GM21737 (cell line): ENCODE results near the gene AGBL5.

Source experiments
- ATAC-seq: cut with Tn5 transposase; IDR thresholded peaks from one replicate; pipeline ENCODE4 v1.9.1; 2021; ENCODE audit warnings: mild to moderate bottlenecking, moderate library complexity; ENCODE audit not compliant: unreplicated experiment

The AGBL5 gene

DNA sequence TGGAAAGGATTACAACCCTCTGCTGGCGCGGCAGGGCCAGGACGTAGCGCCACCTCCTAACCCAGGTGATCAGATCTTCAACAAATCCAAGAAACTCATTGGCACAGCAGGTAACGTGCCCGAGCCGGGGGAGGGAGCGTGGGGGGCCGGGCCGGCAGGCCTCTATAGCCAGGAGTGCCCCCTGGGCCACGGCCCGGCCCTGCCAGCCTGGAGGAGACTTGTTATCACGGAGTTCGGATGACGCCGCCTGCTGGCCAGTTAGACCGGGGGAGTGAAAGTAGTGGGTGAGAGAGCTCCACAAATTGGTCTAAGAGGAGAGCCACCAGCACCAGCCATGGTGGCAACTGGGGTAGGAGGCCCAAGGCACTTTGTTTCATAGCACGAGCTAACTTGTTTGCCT, 27.3 kb upstream of the AGBL5 start:
- no peak for ATAC-seq

DNA sequence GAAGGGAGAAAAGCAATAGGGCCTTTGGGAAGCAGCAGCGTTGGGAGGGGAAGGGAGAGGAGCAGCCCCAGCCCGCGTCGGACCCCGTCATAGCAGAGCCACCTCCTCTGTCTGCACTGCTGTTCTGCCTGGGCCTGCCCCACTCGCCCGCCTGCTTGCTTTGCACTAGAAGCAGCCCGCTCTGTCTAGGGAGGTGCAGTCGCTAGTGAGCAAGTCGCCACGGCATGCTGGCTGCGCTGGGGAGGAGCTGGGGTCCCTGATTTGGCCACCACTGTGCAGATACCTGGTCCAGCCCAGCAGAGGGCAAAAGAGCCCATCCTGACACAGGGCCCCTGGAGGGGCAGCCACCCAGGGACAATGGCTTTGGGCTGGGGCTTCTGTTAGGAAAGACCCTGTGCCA, 26.7 kb upstream of the AGBL5 start:
- ATAC-seq, result no peak

DNA sequence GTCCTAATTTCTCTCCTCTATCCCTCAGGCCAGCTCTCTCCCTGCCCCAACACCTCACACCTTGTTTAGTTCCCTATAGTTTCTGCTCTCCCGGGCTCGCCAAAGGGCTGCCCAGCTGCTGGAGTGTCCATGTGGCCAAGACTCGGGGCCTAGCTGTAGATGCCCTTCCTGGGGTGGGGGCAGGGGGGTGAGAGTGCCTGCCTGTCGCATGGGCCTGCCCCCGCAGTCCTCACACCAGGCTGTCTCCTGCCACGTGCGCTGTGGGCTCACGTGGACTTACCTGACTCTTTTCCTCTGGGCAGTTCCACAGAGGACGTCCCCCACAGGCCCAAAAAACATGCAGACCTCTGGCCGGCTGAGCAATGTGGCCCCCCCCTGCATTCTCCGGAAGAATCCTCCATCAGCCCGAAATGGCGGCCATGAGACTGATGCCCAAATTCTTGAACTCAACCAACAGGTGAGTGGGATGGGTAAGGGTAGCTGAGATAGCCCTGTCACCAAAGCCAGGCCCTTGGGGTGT, 26.1 kb upstream of the AGBL5 start:
- no peak for ATAC-seq

DNA sequence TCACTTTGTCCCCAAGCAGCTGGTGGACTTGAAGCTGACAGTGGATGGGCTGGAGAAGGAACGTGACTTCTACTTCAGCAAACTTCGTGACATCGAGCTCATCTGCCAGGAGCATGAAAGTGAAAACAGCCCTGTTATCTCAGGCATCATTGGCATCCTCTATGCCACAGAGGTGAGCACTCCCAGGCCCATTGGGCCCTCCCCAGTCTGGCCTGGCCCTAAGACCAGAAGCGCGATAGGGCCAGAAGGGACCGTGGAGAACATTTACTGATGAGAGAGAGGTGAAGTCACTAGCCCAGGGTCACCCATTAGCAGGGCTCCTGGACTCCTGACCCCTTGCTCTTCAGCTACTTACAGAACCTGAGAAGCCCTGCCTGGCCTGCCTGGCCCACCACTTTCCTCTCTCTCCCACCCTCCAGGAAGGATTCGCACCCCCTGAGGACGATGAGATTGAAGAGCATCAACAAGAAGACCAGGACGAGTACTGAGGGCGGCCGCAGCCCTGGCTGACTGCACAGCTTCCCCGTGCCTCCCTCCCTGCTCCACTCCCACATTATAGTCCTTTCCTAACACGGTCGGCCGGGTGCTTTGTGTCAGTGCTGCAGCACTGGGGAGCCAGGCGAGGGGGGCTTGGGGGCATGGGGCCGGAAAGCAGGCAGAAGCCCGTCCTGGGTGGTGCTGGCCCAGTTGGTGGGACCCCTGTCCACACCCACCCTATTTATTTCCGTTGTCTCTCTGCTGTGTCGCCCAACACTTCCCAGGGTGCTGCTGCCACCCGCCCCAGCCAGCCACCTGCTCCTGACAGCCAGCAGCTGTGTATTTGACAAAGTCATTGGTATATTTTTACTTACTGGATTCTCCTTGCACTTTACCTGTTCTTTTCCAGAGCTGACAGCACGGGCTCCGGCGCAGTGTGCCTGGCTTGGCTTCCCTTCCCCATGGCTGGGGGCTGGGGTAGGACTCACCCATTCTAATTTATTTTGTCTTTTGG, 25.3 kb upstream of the AGBL5 start:
- no peak for ATAC-seq

DNA sequence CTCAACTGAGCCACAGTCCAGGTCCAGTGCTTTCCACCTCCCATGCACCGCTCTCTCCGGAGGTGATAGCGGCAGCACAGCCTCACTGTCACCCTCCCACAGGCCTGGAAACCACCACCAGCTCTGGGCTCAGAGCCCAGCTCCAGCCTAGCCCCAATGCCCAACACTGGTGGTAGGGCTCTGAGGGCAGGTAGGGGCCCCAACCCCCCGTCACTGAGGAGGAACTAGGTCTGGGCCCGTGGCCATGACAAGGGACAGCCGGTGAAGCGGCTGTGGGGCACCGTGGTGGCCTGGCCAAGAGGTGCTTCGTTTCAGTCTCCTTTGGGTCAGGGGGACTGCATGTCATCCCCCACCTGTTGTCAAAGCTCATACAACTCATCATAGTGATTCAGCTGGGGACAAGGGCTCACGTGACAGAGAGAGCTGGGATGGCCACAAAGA, 24.2 kb upstream of the AGBL5 start:
- no peak for ATAC-seq

DNA sequence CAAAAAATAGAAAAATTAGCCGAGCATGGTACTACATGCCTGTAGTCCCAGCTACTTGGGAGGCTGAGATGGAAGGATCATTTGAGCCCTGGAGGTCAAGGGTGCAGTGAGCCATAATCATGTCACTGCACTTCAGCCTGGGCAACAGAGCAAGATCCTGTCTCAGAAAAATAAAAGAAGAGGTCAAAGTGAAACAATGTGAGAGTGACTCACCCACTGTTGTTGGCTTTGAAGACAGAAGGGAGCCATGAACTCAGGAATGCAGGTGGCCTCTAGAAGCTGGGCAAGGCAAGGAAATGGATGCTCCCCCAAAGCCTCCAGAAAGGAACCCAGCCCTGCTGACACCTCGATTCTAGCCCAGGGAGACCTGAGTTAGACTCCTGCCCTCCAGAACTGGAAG, 22.4 kb upstream of the AGBL5 start:
- no peak for ATAC-seq

DNA sequence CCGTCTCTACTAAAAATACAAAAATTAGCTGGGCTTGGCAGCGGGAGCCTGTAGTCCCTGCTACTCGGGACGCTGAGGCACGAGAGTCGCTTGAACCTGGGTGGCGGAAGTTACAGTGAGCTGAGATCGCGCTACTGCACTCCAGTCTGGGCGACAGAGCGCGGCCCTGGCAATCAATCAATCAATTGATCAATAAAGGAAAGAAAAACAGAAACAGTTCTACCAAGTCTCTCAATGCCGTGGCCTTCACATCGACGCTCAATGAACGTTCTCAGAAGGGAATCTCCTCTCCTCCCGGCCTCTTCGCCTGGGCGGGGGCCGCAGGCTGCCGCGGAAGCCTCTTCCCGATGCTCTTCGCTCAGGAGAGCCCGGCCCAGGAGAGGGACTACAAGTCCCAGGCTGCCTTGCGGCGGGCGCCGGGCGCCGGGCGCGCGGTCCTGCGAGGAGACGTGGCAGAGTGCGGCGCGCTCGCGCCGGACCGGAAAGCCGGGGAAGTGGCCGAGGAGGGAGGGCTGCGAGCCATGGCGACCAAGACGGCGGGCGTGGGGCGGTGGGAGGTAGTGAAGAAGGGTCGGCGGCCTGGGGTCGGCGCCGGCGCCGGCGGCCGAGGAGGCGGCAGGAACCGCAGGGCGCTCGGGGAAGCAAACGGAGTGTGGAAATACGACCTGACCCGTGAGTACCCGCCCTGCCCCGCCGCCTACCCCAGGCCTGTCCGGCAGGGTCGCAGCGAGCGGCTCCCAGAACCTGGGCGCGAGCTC, 18.8 kb upstream of the AGBL5 start, which contains the start of gene TMEM214:
TMEM214 (plus strand) TSS at position 471 of the 758 bp plus-strand sequence; CDS start at position 522, 51 bp downstream.
- peak; percentile 85 for ATAC-seq

DNA sequence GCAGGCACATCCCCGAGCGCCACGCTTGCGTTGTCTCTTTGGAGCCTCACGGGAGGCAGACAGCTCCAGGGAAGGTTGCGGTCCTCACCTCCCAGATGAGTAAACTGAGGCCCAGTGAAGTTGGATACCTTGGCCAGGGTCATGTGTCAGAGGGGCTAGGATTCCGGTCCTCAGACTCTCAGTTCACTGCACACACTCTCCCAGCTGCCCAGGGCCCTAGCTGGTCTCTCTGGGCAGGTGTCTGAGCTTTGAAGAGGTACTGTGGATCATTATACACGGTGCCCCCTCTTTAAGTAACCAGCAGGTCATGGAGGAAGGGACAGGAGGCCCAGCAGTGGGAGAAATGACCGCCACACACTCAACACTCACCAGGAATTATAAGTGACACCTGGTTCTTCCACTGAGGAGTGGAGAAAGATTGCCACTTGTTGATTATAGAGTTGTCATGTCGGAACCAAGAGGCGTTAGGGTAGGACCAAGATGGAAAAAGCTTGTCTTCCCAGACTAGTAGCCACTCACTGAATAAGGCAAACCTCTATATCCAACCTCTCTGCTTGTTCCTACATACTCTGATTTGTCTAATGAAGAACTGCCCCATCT, 18.1 kb upstream of the AGBL5 start:
- no peak for ATAC-seq

DNA sequence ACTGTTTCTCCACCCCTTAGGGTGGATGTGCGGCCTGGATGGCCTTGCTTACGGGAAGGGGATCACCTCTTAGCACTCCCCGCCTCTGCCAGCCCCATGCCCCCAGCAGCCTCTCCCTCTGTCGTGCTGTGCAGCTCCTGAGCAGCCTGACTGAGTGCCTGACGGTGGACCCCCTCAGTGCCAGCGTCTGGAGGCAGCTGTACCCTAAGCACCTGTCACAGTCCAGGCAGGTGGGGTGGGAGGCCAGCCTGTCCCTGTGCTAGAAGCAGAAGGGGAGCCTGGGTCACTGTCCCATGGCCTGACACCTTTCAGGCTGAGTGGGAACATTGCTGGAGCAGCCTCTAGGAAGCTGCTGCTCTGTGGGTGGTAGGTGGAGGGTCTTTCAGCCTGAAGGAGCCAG, 13.5 kb upstream of the AGBL5 start:
- ATAC-seq, result no peak

DNA sequence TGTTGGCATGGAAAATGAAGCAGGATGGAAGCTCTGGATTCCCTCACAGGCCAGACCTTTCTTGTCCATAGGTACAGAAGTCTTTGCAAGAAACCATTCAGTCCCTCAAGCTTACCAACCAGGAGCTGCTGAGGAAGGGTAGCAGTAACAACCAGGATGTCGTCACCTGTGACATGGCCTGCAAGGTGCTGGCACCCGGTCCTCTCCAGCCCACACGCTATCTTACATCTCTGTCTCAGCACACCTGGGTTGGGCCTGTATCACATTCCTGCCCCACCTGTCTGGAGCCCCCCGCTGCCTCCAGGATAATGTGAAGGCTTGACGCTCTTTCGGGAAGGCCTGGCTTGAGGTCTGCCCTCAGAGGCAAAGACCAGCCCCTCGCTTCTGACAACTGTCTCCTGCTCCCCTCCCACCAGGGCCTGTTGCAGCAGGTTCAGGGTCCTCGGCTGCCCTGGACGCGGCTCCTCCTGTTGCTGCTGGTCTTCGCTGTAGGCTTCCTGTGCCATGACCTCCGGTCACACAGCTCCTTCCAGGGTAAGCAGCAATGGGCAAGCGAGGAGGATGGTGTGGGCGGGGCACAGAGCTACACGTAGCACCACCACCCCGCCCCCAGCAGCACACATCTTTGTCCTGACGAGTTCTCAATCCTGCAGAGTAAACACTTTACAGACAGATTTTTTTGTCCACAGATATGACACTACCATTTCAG, 12.7 kb upstream of the AGBL5 start:
- ATAC-seq, result no peak

DNA sequence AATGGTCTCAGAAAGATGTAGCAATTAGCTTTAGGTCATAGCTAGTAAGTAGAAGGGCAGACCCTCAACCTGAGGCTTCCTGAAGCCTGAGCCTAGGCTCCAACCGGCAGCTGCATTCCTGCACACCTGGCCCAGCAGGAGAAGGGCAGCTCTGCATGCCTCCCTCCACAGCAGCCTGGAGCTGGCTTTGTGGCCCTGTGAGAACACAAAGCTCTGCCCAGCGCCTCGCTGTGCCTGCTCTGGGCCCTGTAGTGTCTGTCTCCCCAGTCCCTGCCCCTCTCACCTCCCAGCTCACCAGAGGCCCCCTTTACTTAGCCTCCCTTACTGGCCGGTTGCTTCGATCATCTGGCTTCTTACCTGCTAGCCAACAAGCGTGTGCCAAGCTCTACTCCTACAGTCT, 12.0 kb upstream of the AGBL5 start:
- ATAC-seq, result no peak

DNA sequence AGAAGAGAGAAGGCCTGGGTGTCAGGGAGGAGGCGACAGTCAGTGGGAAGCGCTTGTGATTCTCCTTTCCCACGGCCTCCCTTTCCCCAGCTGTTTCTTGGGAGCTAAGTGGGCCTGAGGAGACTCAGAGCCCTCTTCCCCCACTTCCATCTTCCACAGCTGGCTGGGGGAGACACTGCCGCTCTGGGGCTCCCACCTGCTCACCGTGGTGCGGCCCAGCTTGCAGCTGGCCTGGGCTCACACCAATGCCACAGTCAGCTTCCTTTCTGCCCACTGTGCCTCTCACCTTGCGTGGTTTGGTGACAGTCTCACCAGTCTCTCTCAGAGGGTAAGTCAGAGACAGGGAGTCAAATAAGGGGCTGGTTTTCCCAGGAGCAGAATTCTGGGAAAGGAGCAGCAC, 11.6 kb upstream of the AGBL5 start:
- no peak for ATAC-seq

DNA sequence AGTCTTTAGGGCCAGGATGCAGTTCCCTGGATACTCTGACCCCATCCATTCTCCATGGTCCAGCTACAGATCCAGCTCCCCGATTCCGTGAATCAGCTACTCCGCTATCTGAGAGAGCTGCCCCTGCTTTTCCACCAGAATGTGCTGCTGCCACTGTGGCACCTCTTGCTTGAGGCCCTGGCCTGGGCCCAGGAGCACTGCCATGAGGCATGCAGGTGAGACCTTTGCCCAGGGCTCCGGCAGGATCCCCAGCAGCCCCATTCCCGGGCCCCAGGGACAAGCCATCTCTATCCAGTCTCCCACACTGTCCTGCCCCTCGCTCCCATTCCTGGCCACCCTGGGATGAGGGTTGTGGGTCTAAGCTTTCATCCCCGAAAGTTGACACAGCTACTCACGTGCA, 11.2 kb upstream of the AGBL5 start:
- ATAC-seq, result no peak

DNA sequence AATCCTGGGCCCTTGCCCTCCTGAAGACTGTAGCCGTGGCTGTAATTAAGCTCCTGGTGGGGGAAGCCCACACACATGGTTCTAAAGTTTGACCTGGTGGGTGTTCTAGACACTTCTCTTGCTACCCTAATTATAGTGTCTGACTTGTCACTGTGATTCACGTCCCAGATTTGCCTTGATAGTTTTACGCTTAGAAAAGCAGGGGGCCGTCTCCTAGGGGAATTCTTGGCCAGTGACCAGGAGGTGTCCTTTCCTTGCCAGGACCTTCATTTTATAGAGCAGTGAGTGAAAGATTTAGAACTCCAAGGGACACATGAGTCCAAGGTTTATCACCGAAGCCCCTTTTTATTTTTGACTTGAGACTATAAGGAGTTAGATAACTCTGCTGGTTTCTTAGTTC, 9.7 kb upstream of the AGBL5 start:
- peak; percentile 7 for ATAC-seq

DNA sequence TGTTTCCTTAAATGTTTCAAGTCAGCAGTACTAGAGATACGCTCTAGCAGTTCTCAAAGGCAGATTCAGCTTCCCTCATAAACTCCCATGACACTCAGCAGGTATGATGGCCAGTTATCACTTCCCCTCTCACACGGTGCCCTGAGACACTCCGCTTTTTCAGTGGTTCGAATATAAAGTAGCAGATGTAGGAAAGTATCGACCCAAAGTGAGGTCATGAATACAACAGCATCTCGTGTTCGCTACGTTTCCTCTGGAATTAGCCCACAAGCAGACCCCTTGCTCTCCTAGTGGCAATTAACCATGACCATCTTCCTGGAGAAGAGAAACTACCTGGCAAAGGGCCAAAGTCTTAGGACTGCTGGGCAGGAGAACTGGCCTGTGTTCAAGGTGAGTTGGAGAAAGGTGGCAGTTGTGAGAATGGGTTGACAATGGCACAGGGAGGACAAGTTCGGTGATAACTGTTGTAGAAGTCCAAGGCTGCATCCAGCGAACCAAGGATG, 9.3 kb upstream of the AGBL5 start:
- peak; percentile 53 for ATAC-seq

DNA sequence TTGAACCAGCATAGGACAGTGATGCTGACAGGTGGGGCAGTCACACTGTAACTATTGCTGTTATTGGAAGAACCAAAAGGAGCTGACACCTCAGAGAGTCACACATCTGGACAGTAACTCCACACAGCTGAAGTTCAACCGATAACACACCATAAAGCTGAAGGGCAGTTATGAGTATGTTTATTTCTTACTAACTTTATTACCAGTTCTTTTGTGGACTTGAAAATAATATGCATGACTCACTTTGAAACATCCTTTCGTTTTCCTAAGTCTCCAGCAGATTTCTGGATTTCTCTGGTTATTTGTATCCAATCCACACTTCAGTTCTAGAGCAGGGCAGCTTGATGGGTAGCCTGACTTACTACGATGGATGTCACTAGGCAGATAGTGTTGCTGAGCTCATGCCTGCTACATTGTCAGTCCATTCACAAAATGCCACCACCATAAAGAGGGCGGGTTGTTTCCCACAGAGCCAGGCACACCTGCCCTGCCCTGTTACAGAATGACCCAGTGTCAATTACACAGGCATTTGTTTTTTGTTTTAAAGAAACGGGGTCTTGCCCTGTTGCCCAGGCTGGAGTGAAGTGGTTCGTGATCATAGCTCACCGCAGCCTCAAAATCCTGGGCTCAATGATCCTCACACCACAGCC, 8.4 kb upstream of the AGBL5 start:
- no peak for ATAC-seq

DNA sequence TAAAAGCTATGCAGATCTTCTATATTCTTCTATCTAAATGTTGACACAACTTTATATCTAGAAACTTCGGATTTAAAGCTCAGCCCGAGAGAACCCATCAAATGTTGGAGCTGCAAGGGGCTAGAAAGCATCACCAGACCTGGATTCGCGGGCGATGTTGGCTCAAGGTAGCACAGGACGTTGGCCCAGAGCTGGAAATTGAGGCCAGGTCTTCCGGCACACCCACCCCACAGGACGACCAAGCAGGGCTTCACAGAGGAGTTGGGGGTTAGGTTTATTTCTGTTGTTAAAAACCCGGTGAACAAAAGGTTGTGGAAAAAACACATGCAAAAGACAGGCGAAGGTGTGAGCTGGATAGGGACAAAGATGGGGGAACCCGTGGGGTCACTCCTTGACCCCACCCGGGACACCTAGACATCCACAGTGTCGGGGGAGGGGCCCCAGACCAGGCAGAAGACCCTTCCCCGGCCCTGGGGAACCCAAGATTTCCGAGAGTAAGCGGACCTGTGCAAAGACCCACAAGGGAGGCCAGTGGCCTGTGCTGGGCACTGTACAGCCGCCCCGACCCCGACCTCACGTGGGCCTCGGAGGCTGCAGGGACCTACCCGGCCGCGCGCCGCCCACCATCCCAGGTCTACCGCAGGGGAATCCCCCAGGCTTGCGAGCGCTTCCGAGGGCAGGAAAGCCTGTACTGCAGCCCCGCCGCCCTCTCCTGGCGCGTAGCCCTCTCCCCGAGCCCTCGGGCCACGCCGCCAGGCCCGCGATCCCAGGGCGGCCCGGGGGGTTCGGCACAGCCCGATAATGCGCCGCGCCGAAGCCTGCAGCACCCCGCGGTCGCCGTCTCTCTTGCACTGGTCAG, 1.8 kb upstream of the AGBL5 start:
- ATAC-seq, result peak; percentile 26

DNA sequence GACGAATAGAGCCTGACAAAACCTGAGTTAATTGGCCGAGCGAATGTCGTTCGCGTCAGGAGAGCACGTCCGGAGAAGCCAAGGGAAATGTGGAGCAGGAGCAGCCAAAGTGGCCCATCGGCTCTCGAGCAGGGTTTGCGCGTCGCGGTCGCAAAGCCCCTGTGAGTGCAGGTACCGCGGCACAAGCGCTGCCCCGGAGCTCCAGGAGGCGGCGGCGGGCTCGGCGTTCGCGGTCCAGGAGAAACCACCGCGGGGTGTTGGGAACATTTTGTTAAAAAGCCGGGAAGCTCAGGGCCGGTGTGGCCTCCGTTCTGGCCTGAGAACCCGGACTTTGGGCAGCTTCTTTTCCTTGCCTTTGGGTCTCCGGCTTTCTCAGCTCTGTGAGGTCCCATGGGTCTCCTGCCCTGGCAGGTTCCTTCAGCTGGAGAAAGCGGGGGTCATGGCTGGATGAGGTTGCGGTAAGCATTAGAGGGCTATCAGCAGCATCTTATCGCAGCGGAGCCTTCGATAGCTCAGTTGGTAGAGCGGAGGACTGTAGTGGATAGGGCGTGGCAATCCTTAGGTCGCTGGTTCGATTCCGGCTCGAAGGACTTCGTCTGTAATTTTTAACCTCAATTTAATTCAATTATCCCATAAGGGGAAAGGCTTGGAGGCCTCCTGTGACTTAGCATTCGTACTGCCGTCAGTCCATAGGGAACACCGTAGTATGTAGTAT, 1.0 kb upstream of the AGBL5 start:
- peak; percentile 41 for ATAC-seq
